Activated CD4-positive, alpha-beta T cell treated with anti-CD3 and anti-CD28 coated beads, Interleukin-2, amount 10 ng/mL, durations not matched to agents 7 days and 5 days (primary cell): ENCODE measurements around the gene HDGF. TPM values are rescaled to one million over a fixed set of nuclear protein-coding genes. Genes with fewer than 3 reads are reported as not detected.
A peak's percentile ranks its signal among the peaks of the same experiment; 100 is the strongest.

Experiments used
- CTCF ChIA-PET: fragments of 350-600 bp; sonication (Branson Sonifier 250); formaldehyde crosslinking; loops from one replicate; lab custom pipeline; 2021; ENCODE audit warnings: antibody characterized with exemption; lab: Charles Lee
- POLR2A ChIA-PET: fragments of 350-600 bp; sonication (Branson Sonifier 250); formaldehyde crosslinking; loops from one replicate; lab custom pipeline; 2021; ENCODE audit warnings: antibody characterized with exemption; lab: Charles Lee
- DNase-seq: peaks from one replicate; pipeline ENCODE4 v3.0.0-alpha.2; 2020
- H3K27ac Mint-ChIP-seq: one replicate; pipeline ENCODE4 v1.8.0; 2021; ENCODE audit warnings: mild to moderate bottlenecking, moderate library complexity, mixed read lengths
- H3K27me3 Mint-ChIP-seq: one replicate; pipeline ENCODE4 v1.8.0; 2021; ENCODE audit warnings: mixed read lengths
- H3K36me3 Mint-ChIP-seq: one replicate; pipeline ENCODE4 v1.8.0; 2021; ENCODE audit warnings: low read depth, mixed read lengths
- H3K4me1 Mint-ChIP-seq: one replicate; pipeline ENCODE4 v1.8.0; 2021; ENCODE audit warnings: mixed read lengths
- H3K4me3 Mint-ChIP-seq: one replicate; pipeline ENCODE4 v1.8.0; 2021; ENCODE audit warnings: mild to moderate bottlenecking, moderate library complexity, mixed read lengths
- H3K9me3 Mint-ChIP-seq: one replicate; pipeline ENCODE4 v1.8.0; 2021; ENCODE audit warnings: mixed read lengths
- total RNA-seq, 2 experiments: library from RNA; stranded (reverse); gene quantifications; one replicate each; pipeline ENCODE4 v1.2.3, GENCODE V29; 2021

HDGF gene
- total RNA-seq, 2 experiments from 2014 or later = 288 to 301 TPM

- Mint-ChIP-seq H3K27me3 (no peaks in the 10 kb centered on the region), H3K4me3 (no peak overlapping the region), H3K27ac (no peak overlapping the region), H3K36me3 (peaks cover 22% of the 10 kb centered on the region), H3K4me1 (peaks cover 34% of the 10 kb centered on the region), H3K9me3 (no peaks in the 10 kb centered on the region)
- CTCF ChIA-PET = interaction anchor here (1.0 to 7.4 kb wide), 19 partner anchors 13 to 200 kb away, joined by 3 to 106 read pairs (median 14); partner anchors contain the start of genes CRABP2, HDGF, INSRR and MRPL24
- DNase-seq = no peak
- POLR2A ChIA-PET = interaction anchor here (0.8 to 1.8 kb wide), 2 partner anchors 14 to 24 kb away, joined by 3 to 8 read pairs; partner anchors contain the start of gene HDGF
Observed at GRCh38 chr1:156727492-156727891, 24.0 kb downstream of the HDGF start.

GRCh38 chr1:156726549-156727226 lies 24.8 kb downstream of the HDGF start:
- H3K36me3 Mint-ChIP-seq = peaks cover 24% of the 10 kb centered on the region
- no peak overlapping the region for H3K4me3 Mint-ChIP-seq
- peaks cover 34% of the 10 kb centered on the region for H3K4me1 Mint-ChIP-seq
- CTCF ChIA-PET = interaction anchor here (0.6 to 7.4 kb wide), 60 partner anchors 8 to 226 kb away, joined by 3 to 106 read pairs (median 6); partner anchors contain the start of genes CRABP2, HDGF, INSRR and MRPL24
- H3K27me3 Mint-ChIP-seq = no peaks in the 10 kb centered on the region
- POLR2A ChIA-PET = interaction anchor here (0.9 kb wide), 1 partner anchor 38 kb away, joined by 4 read pairs; no protein-coding TSS in a partner anchor
- peak; percentile 73 for DNase-seq
- no peaks in the 10 kb centered on the region for H3K9me3 Mint-ChIP-seq
- H3K27ac Mint-ChIP-seq = no peak overlapping the region

- DNase-seq = peak; percentile 85
- peaks cover 31% of the 10 kb centered on the region for H3K36me3 Mint-ChIP-seq
- H3K27ac Mint-ChIP-seq = no peak overlapping the region
- ChIA-PET POLR2A (interaction anchor here (0.9 kb wide), 1 partner anchor 37 kb away, joined by 4 read pairs; no protein-coding TSS in a partner anchor), CTCF (interaction anchor here (0.5 to 7.4 kb wide), 66 partner anchors 9 to 282 kb away, joined by 3 to 106 read pairs (median 5); partner anchors contain the start of genes CRABP2, HDGF, INSRR and MRPL24)
- H3K4me3 Mint-ChIP-seq = no peak overlapping the region
- no peaks in the 10 kb centered on the region for H3K9me3 Mint-ChIP-seq
- peaks cover 32% of the 10 kb centered on the region for H3K4me1 Mint-ChIP-seq
- H3K27me3 Mint-ChIP-seq = no peaks in the 10 kb centered on the region
Observed at GRCh38 chr1:156725683-156726280, 25.7 kb downstream of the HDGF start.

- Mint-ChIP-seq H3K9me3 (no peaks in the 10 kb centered on the region), H3K4me3 (no peak overlapping the region), H3K27me3 (no peaks in the 10 kb centered on the region), H3K36me3 (peaks cover 33% of the 10 kb centered on the region), H3K4me1 (peaks cover 20% of the 10 kb centered on the region), H3K27ac (no peak overlapping the region)
- ChIA-PET POLR2A (interaction anchor here (0.8 kb wide), 1 partner anchor 11 kb away, joined by 3 read pairs; no protein-coding TSS in a partner anchor), CTCF (interaction anchor here (0.6 to 7.3 kb wide), 5 partner anchors 11 to 139 kb away, joined by 3 to 35 read pairs (median 7); partner anchors contain the start of gene NTRK1)
- DNase-seq = no peak
Observed at GRCh38 chr1:156721535-156721934, 29.9 kb downstream of the HDGF start.

GRCh38 chr1:156721131-156721530 lies 30.3 kb downstream of the HDGF start:
- Mint-ChIP-seq H3K4me1 (peaks cover 20% of the 10 kb centered on the region), H3K27me3 (no peaks in the 10 kb centered on the region), H3K36me3 (peaks cover 33% of the 10 kb centered on the region), H3K27ac (no peak overlapping the region), H3K4me3 (no peak overlapping the region), H3K9me3 (no peaks in the 10 kb centered on the region)
- no peak for DNase-seq
- ChIA-PET CTCF (interaction anchor here (1.2 to 7.3 kb wide), 5 partner anchors 10 to 139 kb away, joined by 4 to 35 read pairs (median 7); partner anchors contain the start of gene NTRK1), POLR2A (no interaction called here)

GRCh38 chr1:156717351-156717750 lies 34.1 kb downstream of the HDGF start:
- no peaks in the 10 kb centered on the region for H3K27me3 Mint-ChIP-seq
- peaks cover 23% of the 10 kb centered on the region for H3K36me3 Mint-ChIP-seq
- CTCF ChIA-PET = interaction anchor here (1.2 to 9.6 kb wide), 4 partner anchors 9 to 33 kb away, joined by 4 to 92 read pairs (median 28); partner anchors contain the start of genes CRABP2, ISG20L2 and METTL25B
- no peak overlapping the region for H3K27ac Mint-ChIP-seq
- H3K9me3 Mint-ChIP-seq = no peaks in the 10 kb centered on the region
- DNase-seq = no peak
- peaks cover 2% of the 10 kb centered on the region for H3K4me1 Mint-ChIP-seq
- POLR2A ChIA-PET = no interaction called here
- no peak overlapping the region for H3K4me3 Mint-ChIP-seq

- H3K9me3 Mint-ChIP-seq = no peaks in the 10 kb centered on the region
- H3K4me3 Mint-ChIP-seq = no peak overlapping the region
- H3K36me3 Mint-ChIP-seq = peaks cover 9% of the 10 kb centered on the region
- H3K4me1 Mint-ChIP-seq = no peaks in the 10 kb centered on the region
- ChIA-PET CTCF (interaction anchor here (0.5 to 9.6 kb wide), 6 partner anchors 9 to 148 kb away, joined by 3 to 92 read pairs (median 6); partner anchors contain the start of genes CRABP2, ISG20L2 and METTL25B), POLR2A (no interaction called here)
- H3K27me3 Mint-ChIP-seq = no peaks in the 10 kb centered on the region
- DNase-seq = no peak
- no peak overlapping the region for H3K27ac Mint-ChIP-seq
Observed at GRCh38 chr1:156714830-156715229, 36.6 kb downstream of the HDGF start.

GRCh38 chr1:156712626-156713025 lies 38.8 kb downstream of the HDGF start:
- Mint-ChIP-seq H3K27ac (no peak overlapping the region), H3K27me3 (peaks cover under 1% of the 10 kb centered on the region), H3K4me1 (peaks cover under 1% of the 10 kb centered on the region), H3K9me3 (no peaks in the 10 kb centered on the region), H3K36me3 (peaks cover 9% of the 10 kb centered on the region), H3K4me3 (no peak overlapping the region)
- no peak for DNase-seq
- ChIA-PET CTCF (interaction anchor here (0.7 to 9.6 kb wide), 6 partner anchors 9 to 87 kb away, joined by 3 to 92 read pairs (median 3); partner anchors contain the start of genes ISG20L2 and METTL25B), POLR2A (no interaction called here)

GRCh38 chr1:156711011-156711817 lies 40.3 kb downstream of the HDGF start:
- ChIA-PET POLR2A (interaction anchor here (0.6 to 0.8 kb wide), 3 partner anchors 11 to 89 kb away, joined by 3 read pairs; partner anchors contain the start of genes ISG20L2 and METTL25B), CTCF (interaction anchor here (0.7 to 9.6 kb wide), 9 partner anchors 8 to 179 kb away, joined by 3 to 92 read pairs (median 5); partner anchors contain the start of genes ISG20L2 and METTL25B)
- Mint-ChIP-seq H3K9me3 (no peaks in the 10 kb centered on the region), H3K27me3 (peaks cover 9% of the 10 kb centered on the region), H3K4me3 (no peak overlapping the region), H3K36me3 (peaks cover 5% of the 10 kb centered on the region), H3K4me1 (peaks cover 11% of the 10 kb centered on the region), H3K27ac (no peak overlapping the region)
- no peak for DNase-seq

GRCh38 chr1:156709757-156710489 lies 41.6 kb downstream of the HDGF start:
- Mint-ChIP-seq H3K27me3 (peaks cover 20% of the 10 kb centered on the region), H3K27ac (no peak overlapping the region), H3K9me3 (no peaks in the 10 kb centered on the region), H3K4me1 (peaks cover 21% of the 10 kb centered on the region), H3K36me3 (peaks cover 3% of the 10 kb centered on the region), H3K4me3 (no peak overlapping the region)
- no peak for DNase-seq
- POLR2A ChIA-PET = no interaction called here
- CTCF ChIA-PET = interaction anchor here (2.4 to 9.6 kb wide), 5 partner anchors 11 to 20 kb away, joined by 8 to 92 read pairs (median 56); partner anchors contain the start of genes ISG20L2 and METTL25B

- Mint-ChIP-seq H3K36me3 (peaks cover 5% of the 10 kb centered on the region), H3K27ac (no peak overlapping the region), H3K27me3 (peaks cover 27% of the 10 kb centered on the region), H3K4me3 (no peak overlapping the region), H3K4me1 (peaks cover 25% of the 10 kb centered on the region), H3K9me3 (no peaks in the 10 kb centered on the region)
- ChIA-PET POLR2A (no interaction called here), CTCF (interaction anchor here (3.9 to 6.7 kb wide), 3 partner anchors 17 to 48 kb away, joined by 25 to 63 read pairs (median 56); no protein-coding TSS in a partner anchor)
- DNase-seq = no peak
Observed at GRCh38 chr1:156709031-156709430, 42.4 kb downstream of the HDGF start.
